ENCODE data around the gene ZGLP1. TPM values are rescaled to one million over a fixed set of nuclear protein-coding genes. Genes with fewer than 3 reads are reported as not detected.
"Not testable (repeated sequence)": the region's sequence is repeated elsewhere in the genome, so short reads cannot be mapped to it uniquely, and the experiment has no call there.

The ZGLP1 gene
- total RNA-seq, 1 donor from 2014 or later = 14.9 TPM

GRCh38 chr19:10284960-10285278, 24.7 kb downstream of the ZGLP1 start:
- TF ChIP-seq, protein P1, sequence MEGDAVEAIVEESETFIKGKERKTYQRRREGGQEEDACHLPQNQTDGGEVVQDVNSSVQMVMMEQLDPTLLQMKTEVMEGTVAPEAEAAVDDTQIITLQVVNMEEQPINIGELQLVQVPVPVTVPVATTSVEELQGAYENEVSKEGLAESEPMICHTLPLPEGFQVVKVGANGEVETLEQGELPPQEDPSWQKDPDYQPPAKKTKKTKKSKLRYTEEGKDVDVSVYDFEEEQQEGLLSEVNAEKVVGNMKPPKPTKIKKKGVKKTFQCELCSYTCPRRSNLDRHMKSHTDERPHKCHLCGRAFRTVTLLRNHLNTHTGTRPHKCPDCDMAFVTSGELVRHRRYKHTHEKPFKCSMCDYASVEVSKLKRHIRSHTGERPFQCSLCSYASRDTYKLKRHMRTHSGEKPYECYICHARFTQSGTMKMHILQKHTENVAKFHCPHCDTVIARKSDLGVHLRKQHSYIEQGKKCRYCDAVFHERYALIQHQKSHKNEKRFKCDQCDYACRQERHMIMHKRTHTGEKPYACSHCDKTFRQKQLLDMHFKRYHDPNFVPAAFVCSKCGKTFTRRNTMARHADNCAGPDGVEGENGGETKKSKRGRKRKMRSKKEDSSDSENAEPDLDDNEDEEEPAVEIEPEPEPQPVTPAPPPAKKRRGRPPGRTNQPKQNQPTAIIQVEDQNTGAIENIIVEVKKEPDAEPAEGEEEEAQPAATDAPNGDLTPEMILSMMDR (IDR thresholded peaks at IDR 0.05; ENCODE audit: unreplicated experiment) = no peak
- DNase-seq (ENCODE audit: low spot score in 2 of 2, unreplicated experiment in 2 of 2) = no peak
- H3K9me3 Mint-ChIP-seq = no peaks in the 10 kb centered on the region
- H3K27me3 Mint-ChIP-seq (ENCODE audit: low read depth) = peaks cover 61% of the 10 kb centered on the region
- H3K4me3 Mint-ChIP-seq = no peak overlapping the region
- no peaks in the 10 kb centered on the region for H3K36me3 Mint-ChIP-seq
- H3K4me1 Mint-ChIP-seq = peaks cover 20% of the 10 kb centered on the region
- H3K27ac Mint-ChIP-seq = no peak overlapping the region

DNA sequence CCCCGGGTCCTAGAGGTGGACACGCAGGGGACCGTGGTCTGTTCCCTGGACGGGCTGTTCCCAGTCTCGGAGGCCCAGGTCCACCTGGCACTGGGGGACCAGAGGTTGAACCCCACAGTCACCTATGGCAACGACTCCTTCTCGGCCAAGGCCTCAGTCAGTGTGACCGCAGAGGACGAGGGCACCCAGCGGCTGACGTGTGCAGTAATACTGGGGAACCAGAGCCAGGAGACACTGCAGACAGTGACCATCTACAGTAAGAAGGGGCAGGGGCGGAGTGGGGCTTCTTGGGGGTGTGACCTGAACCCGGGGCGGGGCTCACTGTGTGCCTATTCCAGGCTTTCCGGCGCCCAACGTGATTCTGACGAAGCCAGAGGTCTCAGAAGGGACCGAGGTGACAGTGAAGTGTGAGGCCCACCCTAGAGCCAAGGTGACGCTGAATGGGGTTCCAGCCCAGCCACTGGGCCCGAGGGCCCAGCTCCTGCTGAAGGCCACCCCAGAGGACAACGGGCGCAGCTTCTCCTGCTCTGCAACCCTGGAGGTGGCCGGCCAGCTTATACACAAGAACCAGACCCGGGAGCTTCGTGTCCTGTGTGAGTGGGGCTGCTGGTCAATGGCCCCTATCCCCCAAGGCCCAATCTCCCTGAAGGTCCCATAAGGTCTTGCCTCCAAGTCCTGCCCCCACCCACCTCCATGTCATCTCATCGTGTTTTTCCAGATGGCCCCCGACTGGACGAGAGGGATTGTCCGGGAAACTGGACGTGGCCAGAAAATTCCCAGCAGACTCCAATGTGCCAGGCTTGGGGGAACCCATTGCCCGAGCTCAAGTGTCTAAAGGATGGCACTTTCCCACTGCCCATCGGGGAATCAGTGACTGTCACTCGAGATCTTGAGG, 25.3 kb downstream of the ZGLP1 start:
- H3K27ac Mint-ChIP-seq = no peak overlapping the region
- no peak overlapping the region for H3K4me3 Mint-ChIP-seq
- H3K27me3 Mint-ChIP-seq (ENCODE audit: low read depth) = peaks cover 55% of the 10 kb centered on the region
- H3K36me3 Mint-ChIP-seq = no peaks in the 10 kb centered on the region
- TF ChIP-seq, protein P1 (IDR thresholded peaks at IDR 0.05; ENCODE audit: unreplicated experiment) = no peak
- H3K9me3 Mint-ChIP-seq = no peaks in the 10 kb centered on the region
- DNase-seq (ENCODE audit: low spot score in 2 of 2, unreplicated experiment in 2 of 2) = no peak
- peaks cover 20% of the 10 kb centered on the region for H3K4me1 Mint-ChIP-seq

- peaks cover 15% of the 10 kb centered on the region for H3K4me1 Mint-ChIP-seq
- H3K27ac Mint-ChIP-seq = no peak overlapping the region
- H3K36me3 Mint-ChIP-seq = no peaks in the 10 kb centered on the region
- H3K9me3 Mint-ChIP-seq = no peaks in the 10 kb centered on the region
- H3K4me3 Mint-ChIP-seq = no peak overlapping the region
- peaks cover 50% of the 10 kb centered on the region for H3K27me3 Mint-ChIP-seq (ENCODE audit: low read depth)
- DNase-seq (ENCODE audit: low spot score in 2 of 2, unreplicated experiment in 2 of 2) = no peak
- TF ChIP-seq, protein P1 (IDR thresholded peaks at IDR 0.05; ENCODE audit: unreplicated experiment) = no peak
These were observed 26.1 kb downstream of the ZGLP1 start for GRCh38 chr19:10283301-10284064.

DNA sequence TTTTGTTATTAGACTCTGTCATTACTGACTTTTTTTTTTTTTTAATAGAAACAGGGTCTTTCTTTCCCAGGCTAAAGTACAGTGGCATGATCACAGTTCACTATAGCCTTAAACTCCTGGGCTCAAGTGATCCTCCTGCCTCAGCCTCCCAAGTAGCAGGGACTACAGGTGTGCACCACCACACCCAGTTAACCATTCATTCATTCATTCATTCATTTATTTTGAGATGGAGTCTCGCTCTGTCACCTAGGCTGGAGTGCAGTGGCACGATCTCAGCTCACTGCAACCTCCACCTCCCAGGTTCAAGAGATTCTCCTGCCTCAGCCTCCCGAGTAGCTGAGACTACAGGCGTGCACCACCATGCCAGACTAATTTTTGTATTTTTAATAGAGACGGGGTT, 27.6 kb downstream of the ZGLP1 start:
- not testable (repeated sequence) for DNase-seq (ENCODE audit: low spot score in 2 of 2, unreplicated experiment in 2 of 2); H3K36me3 Mint-ChIP-seq; H3K9me3 Mint-ChIP-seq; H3K27ac Mint-ChIP-seq; H3K4me3 Mint-ChIP-seq
- Mint-ChIP-seq H3K27me3 (ENCODE audit: low read depth) (peaks cover 38% of the 10 kb centered on the region), H3K4me1 (peaks cover 12% of the 10 kb centered on the region)

DNA sequence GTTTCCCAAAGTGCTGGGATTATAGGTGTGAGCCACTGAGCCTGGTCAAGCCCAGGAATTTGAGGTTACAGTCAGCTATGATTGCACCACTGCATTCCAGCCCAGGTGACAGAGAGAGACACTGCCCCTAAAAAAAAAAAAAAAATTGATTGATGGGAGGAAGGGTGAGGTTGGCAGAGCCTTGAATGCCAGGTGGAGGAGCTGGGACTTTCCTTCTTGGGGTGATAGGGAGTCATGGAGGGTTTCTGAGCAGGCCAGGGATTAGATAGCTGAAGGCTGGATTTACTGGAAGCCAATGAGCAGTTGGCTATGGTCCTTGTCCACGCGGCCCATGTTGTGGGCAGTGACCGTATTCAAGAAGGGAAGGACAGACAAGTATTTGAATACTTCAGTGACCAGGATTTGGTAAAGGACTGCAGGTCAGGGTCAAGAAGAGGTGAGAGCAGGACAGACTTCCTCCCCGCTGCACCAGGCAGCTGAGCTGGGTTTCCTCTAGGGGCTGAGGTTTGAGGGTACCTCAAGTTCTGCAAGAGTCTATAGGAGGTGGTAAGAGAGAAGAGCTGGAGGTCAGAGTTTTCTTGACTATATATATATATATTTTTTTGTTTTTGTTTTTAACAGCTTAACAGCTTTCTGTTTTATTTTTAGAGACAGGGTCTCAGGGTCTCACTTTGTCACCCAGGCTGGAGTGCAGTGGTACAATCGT, 29.7 kb downstream of the ZGLP1 start:
- Mint-ChIP-seq H3K4me3 (no peak overlapping the region), H3K36me3 (no peaks in the 10 kb centered on the region), H3K27me3 (ENCODE audit: low read depth) (peaks cover 17% of the 10 kb centered on the region), H3K9me3 (no peaks in the 10 kb centered on the region), H3K4me1 (no peaks in the 10 kb centered on the region), H3K27ac (no peak overlapping the region)
- TF ChIP-seq, protein P1 (IDR thresholded peaks at IDR 0.05; ENCODE audit: unreplicated experiment) = no peak
- no peak for DNase-seq (ENCODE audit: low spot score in 2 of 2, unreplicated experiment in 2 of 2)

All from mesothelial cell of epicardium (in vitro differentiated cells).